ENCODE measurements around the gene HBA1.
"Not testable (repeated sequence)": the region's sequence is repeated elsewhere in the genome, so short reads cannot be mapped to it uniquely, and the experiment has no call there.

- TF ChIP-seq EZH2 (IDR thresholded peaks at IDR 0.05; ENCODE audit: borderline replicate concordance, low read depth, low read length, severe bottlenecking) = not testable (repeated sequence)
- TF ChIP-seq, protein P1, sequence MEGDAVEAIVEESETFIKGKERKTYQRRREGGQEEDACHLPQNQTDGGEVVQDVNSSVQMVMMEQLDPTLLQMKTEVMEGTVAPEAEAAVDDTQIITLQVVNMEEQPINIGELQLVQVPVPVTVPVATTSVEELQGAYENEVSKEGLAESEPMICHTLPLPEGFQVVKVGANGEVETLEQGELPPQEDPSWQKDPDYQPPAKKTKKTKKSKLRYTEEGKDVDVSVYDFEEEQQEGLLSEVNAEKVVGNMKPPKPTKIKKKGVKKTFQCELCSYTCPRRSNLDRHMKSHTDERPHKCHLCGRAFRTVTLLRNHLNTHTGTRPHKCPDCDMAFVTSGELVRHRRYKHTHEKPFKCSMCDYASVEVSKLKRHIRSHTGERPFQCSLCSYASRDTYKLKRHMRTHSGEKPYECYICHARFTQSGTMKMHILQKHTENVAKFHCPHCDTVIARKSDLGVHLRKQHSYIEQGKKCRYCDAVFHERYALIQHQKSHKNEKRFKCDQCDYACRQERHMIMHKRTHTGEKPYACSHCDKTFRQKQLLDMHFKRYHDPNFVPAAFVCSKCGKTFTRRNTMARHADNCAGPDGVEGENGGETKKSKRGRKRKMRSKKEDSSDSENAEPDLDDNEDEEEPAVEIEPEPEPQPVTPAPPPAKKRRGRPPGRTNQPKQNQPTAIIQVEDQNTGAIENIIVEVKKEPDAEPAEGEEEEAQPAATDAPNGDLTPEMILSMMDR (IDR thresholded peaks at IDR 0.05; ENCODE audit: borderline replicate concordance, extremely low read depth, low read length, poor library complexity, severe bottlenecking) = not testable (repeated sequence)
Observed at GRCh38 chr16:173211-173854, 3.1 kb upstream of the HBA1 start.

All from DND-41 (cell line).